GM18502 (cell line): ENCODE data around the gene SLC12A7.
"Not testable (repeated sequence)": the region's sequence is repeated elsewhere in the genome, so short reads cannot be mapped to it uniquely, and the experiment has no call there.

Experiments used
- ATAC-seq: cut with Tn5 transposase; IDR thresholded peaks from one replicate; pipeline ENCODE4 v1.9.1; 2021; ENCODE audit warnings: mild to moderate bottlenecking; ENCODE audit not compliant: unreplicated experiment, poor library complexity

The SLC12A7 gene

GRCh38 chr5:1111727-1112289, at the start of gene SLC12A7:
SLC12A7 (minus strand) TSS chr5:1112063; CDS start chr5:1111991, 72 bp downstream.
- peak; percentile 62 for ATAC-seq

DNA sequence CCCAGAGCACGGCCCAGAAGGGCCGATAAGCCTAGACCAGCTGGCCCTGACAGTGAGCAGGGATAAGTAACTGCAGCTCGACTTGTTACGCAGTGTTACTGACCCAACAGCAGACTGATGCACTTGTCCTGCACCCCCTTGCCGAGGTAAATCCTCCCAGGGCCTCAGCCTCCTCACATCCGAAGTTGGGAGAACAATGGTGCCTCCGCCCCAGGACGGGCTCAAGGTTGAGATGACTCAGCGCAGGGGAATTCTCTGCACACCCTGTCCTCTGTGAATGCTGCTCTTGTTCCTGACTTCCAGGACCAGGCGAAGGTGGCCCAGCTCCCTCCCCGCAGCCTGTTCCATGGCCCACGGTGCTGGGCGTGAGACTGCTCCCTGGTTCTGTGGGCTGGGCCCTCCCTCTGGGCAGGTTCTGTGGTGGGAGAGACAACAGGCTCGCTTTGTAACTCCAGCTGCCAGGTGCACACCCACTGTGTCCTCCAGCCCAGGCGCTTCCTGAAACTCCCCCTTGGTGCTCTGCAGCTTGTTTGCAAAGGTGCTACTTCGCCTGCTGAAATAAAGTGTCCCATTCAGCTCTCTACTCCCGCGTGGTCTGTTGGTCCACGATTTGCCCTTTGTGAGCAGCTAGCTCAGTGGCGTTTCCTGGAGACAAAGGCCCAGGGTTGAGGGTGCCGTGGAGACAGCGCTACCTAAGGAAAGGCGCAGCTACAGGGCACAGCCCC, 49.4 kb upstream of the SLC12A7 start:
- ATAC-seq, result no peak

GRCh38 chr5:1159774-1160406, 48.0 kb upstream of the SLC12A7 start:
- no peak for ATAC-seq

DNA sequence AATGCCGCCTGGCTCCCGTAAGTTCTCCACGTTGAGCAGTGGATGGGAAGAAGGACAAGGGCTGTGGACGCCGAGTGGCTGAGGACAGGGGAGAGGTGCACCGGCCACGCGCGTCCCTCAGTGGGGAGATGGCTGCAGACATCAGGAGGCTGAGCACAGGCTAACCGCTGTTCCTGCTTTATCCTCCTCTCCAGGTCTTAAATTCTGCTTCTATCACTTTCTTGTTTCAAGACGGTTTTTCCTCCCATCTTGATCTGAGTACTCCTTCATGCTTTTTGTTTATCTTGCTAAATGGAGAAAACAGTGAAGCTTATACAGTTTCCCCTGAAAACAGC, 47.4 kb upstream of the SLC12A7 start:
- ATAC-seq, result no peak

DNA sequence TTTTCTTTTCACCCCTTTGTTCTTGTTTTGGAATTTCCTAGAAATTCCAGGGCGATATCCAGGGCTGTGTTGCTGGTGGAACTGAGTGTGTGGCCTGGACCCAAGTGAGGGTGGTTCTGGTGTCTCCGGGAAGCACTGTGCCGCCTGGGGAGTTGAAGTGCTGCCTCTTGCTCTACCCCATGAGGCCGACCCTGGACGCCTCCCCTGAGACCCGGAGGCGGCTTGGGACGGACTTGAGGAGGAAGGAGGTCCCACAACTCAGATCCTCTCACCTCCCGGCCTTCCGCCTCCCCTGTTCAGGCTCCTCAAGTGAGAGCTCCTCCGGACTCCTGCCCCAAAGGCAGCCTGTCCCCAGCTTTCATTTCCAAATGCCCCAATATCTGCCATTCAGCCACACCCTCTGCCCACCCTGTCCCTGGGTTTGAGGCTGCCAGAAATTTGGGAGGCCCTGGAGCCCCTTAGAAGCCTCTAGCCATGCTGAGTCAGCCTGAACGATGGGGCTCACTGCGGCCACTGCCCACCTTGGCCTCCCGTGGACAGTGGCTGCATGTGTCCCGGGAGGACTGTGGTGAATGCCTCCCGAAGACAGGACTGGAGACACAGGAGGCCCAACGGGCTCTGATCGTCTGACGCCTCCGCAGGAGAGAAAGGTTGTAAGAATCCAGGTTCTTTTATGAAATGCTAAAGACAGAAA, 46.9 kb upstream of the SLC12A7 start:
- no peak for ATAC-seq

- not testable (repeated sequence) for ATAC-seq
Observed at GRCh38 chr5:1157461-1157986, 45.7 kb upstream of the SLC12A7 start.

GRCh38 chr5:1156754-1157460, 45.0 kb upstream of the SLC12A7 start:
- no peak for ATAC-seq

DNA sequence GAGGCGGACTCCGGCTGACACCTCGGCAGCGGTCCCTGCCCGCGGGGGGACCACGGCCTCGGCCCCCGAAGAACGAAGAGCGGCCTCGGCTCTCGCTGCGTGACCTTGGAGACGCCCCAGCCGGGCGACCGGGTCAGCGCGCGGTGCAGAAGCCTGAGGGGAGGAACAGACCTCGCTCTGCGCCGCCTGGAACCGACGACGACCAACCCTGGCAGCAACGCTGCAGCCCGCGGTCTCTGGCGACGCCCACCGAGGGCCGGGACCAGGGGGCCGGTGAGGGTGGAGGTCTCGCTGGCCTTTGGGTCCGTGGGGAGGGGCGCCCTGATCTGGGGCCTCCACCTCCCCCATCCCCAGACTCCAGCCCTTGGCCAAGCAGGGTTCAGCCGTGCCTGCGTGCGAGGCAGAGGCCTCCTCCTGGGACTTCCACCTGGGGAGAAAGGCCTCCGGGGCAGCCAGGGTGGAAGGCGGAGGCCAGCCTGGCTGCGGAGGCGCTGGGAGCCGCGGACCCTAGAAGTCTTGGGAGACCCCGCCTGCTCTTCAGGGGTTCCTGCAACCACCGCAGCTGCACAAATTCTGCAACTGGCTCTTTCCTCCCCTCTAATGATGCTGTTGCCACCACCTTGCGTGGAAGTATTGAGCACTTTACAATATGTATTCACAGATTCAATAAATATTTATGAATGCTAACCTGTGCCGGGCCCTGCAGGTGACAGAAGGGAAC, 44.3 kb upstream of the SLC12A7 start:
- no peak for ATAC-seq

GRCh38 chr5:1155191-1156032, 43.5 kb upstream of the SLC12A7 start:
- ATAC-seq, result no peak

- no peak for ATAC-seq
Observed at GRCh38 chr5:1153428-1153827, 41.6 kb upstream of the SLC12A7 start.

GRCh38 chr5:1152771-1153282, 41.0 kb upstream of the SLC12A7 start:
- no peak for ATAC-seq

GRCh38 chr5:1152156-1152555, 40.3 kb upstream of the SLC12A7 start:
- ATAC-seq, result no peak

- no peak for ATAC-seq
Observed at GRCh38 chr5:1151316-1151715, 39.5 kb upstream of the SLC12A7 start.

DNA sequence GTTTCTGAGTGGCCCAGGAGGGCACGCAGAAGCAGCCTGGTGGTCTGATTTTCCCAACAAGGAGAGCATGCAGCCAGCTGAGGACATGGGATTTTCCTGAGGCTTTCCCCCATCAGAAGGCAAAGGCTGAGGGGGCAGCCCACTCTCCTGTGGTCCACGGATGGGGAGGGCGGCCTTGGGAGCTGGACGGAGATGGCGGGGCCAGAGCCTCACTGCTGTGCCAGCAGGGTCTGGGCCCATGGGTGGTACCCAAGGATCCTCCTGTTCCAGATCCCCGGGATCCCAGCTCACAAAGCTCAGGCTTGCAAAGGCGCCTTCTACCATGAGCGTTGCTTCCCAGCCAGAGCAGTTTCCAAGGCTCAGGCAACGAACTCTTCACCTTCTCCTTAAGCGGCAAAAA, 39.0 kb upstream of the SLC12A7 start:
- no peak for ATAC-seq

DNA sequence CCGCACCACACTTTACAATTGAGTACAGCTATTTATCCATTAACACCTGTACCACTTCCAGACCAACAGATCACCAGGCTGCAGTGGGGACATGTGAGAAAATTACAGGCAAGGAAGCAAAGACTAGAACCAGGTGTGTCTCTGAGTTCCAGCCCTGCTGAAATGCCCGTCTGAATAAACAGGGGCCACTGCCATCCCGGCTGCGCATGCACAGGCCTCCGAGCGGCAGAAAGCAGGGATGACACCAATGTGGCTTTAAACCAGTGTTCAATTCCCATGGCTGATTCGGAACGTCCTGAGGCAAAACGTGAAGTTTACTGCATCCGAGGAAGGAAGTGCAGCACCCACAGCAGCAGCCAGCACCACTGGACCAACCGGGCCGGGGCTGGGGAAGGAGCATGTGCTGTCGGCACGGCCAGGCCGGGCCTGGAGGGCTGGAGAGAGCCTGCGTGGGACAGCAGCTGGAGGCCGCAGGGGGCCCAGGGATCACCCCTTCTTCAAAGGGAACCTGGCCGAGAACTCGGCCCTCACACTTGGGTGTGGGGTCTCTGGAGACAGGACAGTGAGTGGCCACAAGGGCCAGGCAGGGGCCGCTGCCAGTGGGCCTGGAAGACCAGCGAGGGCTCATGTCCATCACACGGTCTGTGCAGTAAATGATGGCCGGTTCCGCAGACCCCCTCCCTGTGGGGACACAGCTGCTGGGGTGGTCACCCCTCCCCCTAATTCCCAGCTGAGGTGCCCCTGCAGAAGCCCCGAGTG, 33.0 kb upstream of the SLC12A7 start:
- ATAC-seq, result no peak

- no peak for ATAC-seq
Observed at GRCh38 chr5:1144089-1144488, 32.2 kb upstream of the SLC12A7 start.

DNA sequence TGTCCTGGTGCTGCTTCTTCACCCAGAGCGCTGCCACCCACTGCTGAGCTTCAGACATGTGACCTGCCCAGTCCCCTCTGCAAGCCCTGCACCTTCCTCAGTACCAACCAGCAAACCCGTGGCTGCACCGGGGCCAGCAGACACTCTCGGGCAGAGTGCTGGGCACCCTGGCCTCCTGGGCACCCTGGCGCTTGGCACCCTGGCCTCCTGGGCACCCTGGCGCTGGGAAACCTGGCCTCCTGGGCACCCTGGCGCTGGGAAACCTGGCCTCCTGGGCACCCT, 31.7 kb upstream of the SLC12A7 start:
- no peak for ATAC-seq
